Astrocyte (in vitro differentiated cells and primary cell): ENCODE measurements around the gene ARL8A.

Source experiments
- EZH2 ChIP-seq: IDR thresholded peaks from 2 replicates; pipeline ENCODE4 v1.6.1; 2012; ENCODE audit warnings: mild to moderate bottlenecking, low read length, inconsistent platforms; ENCODE audit not compliant: insufficient read depth
- TF ChIP-seq, protein P1 (sequence below): IDR thresholded peaks from 2 replicates; pipeline ENCODE4 v1.5.1; 2011; ENCODE audit warnings: low read depth, mild to moderate bottlenecking, inconsistent platforms, low read length, moderate library complexity; ENCODE audit not compliant: insufficient read depth

DNA sequence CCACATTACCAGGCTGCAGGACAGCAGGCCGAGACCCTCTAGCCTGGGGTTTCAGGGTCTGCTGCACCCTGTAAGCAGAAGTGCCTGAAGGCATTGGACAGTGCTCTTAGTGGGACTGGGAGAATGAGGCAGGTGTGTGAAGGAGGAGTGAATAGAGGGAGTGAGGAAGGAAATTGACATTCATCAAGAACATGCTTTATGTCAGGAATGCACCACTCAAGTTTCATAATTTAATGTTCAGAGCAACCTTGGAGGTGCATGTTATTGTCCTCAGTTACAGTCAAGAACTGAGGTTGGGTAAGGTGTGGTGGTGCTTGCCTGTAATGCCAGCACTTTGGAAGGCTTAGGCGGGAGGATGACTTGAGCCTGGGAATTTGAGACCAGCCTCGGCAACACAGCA, 33.6 kb downstream of the ARL8A start:
- TF ChIP-seq, protein P1, sequence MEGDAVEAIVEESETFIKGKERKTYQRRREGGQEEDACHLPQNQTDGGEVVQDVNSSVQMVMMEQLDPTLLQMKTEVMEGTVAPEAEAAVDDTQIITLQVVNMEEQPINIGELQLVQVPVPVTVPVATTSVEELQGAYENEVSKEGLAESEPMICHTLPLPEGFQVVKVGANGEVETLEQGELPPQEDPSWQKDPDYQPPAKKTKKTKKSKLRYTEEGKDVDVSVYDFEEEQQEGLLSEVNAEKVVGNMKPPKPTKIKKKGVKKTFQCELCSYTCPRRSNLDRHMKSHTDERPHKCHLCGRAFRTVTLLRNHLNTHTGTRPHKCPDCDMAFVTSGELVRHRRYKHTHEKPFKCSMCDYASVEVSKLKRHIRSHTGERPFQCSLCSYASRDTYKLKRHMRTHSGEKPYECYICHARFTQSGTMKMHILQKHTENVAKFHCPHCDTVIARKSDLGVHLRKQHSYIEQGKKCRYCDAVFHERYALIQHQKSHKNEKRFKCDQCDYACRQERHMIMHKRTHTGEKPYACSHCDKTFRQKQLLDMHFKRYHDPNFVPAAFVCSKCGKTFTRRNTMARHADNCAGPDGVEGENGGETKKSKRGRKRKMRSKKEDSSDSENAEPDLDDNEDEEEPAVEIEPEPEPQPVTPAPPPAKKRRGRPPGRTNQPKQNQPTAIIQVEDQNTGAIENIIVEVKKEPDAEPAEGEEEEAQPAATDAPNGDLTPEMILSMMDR, result no peak
- no peak for TF ChIP-seq EZH2
